BE2C (cell line): ENCODE measurements around the gene C6orf141.

Experiments
- DNase-seq: peaks from one replicate; pipeline ENCODE4 v3.0.0-alpha.2; 2020
- H3K27me3 ChIP-seq: fragments of 250-450 bp; sonication (Bioruptor Pico); 2 replicates; pipeline ENCODE4 v1.5.1; 2020; ENCODE audit warnings: mild to moderate bottlenecking
- H3K36me3 ChIP-seq: fragments of 250-450 bp; sonication (Bioruptor Pico); 2 replicates; pipeline ENCODE4 v1.5.1; 2020; ENCODE audit warnings: mild to moderate bottlenecking
- H3K4me1 ChIP-seq: fragments of 250-450 bp; sonication (Bioruptor Pico); 2 replicates; pipeline ENCODE4 v1.5.1; 2020
- H3K4me3 ChIP-seq: 2 replicates; pipeline ENCODE4 v1.5.1; 2011; ENCODE audit warnings: low read depth, low read length
- H3K9me3 ChIP-seq: fragments of 250-450 bp; sonication (Bioruptor Pico); 2 replicates; pipeline ENCODE4 v1.5.1; 2020
- CTCF ChIP-seq: IDR thresholded peaks from 2 replicates; pipeline ENCODE4 v1.5.1; 2012; ENCODE audit warnings: mild to moderate bottlenecking, low read depth, low read length

The C6orf141 gene

DNA sequence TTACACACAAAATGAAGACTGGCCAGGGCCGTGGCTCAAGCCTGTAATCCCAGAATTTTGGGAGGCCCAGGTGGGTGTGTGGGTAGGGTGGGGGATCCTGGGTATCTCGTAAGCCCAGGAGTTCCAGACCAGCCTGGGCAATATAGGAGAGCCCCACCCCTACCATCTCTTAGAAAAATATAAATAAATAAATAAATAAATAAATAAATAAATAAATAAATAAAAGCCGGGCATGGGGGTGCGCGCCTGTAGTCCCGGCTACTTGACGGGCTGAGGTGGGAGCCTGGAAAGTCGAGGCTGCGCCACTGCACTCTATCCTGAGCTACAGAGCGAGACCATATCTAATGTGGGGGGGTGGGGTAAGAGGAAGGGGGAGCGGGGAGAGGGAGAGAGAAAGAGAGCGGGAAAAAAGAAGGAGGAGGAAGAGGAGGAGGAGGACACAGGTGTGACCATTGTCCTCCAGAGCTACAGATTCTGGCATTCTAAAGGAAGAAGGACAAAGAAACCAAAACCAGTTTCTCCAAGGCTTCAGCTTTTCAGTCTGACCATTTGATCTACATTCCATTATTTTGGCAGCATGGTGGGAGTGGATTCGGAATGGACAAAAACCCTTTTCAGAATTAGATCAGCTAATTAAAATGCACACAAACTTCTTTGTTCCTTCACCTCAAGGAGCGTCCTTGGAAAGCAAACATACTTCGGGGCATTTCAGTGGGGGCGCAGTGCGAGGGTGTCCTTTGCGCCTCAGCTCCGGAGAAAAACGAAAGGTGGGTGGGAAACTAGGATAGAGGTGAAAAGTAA is 577 bp upstream of the C6orf141 start:
- no peak for DNase-seq
- Histone ChIP-seq H3K4me3 (peak overlapping the region; percentile 44), H3K36me3 (no peaks in the 10 kb centered on the region), H3K9me3 (no peaks in the 10 kb centered on the region; the same call in 1 of the 2 replicates), H3K27me3 (peaks cover 17% of the 10 kb centered on the region), H3K4me1 (peaks cover 3% of the 10 kb centered on the region; the same call in 1 of the 2 replicates)
- no peak for TF ChIP-seq CTCF

DNA sequence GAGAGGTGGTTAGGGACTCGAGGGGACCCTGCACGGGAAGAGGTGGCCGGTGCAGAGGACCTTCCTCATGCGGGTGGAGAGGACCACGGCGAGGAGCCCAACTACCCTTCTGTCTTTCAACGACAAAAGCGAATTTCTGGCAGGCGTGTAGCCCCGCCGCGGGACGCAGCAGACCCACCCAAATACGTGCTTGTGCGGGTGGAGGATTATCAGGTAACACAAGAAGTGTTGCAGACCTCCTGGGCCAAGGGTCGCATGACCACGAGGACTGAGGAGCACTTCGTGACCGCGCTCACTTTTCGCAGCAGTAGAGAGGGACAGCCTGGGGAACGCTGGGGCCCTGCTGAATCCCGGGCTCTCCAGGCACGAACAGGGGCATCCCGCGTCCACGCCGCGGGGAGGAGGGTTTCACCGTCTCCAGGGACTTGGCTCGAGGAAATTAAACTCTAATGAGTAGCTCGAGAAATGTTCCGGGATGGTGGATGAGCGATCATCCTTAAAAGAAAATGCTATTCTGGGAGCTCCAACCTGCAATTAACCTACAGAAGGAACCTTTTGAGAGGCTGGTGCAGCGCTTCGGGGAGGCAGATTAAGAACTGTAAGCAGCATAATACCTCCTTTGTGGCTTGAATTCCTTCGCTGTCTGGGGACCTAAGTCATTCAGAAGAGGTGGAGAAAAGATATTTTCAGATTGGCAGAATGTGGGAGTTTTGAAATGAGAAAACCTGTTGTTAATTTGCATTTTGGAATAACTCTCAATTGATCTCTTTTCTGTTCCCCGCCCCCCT is 804 bp downstream of the C6orf141 start:
- no peaks in the 10 kb centered on the region for H3K9me3 ChIP-seq
- no peak for DNase-seq
- TF ChIP-seq CTCF = no peak
- H3K36me3 ChIP-seq = no peaks in the 10 kb centered on the region
- H3K27me3 ChIP-seq = peaks cover 17% of the 10 kb centered on the region
- peak overlapping the region; percentile 44 for H3K4me3 ChIP-seq
- peaks cover 1% of the 10 kb centered on the region; the same call in 1 of the 2 replicates for H3K4me1 ChIP-seq

GRCh38 chr6:49551866-49552129 is 1.3 kb downstream of the C6orf141 start:
- H3K27me3 ChIP-seq = peaks cover 17% of the 10 kb centered on the region
- no peak for TF ChIP-seq CTCF

GRCh38 chr6:49552596-49552995 is 2.1 kb downstream of the C6orf141 start:
- no peaks in the 10 kb centered on the region for H3K9me3 ChIP-seq
- no peak for TF ChIP-seq CTCF
- no peak overlapping the region for H3K4me3 ChIP-seq
- H3K27me3 ChIP-seq = peaks cover 17% of the 10 kb centered on the region
- H3K4me1 ChIP-seq = no peaks in the 10 kb centered on the region
- no peaks in the 10 kb centered on the region for H3K36me3 ChIP-seq
- no peak for DNase-seq

More at GRCh38 chr6:49551866-49552129, 1.3 kb downstream of the C6orf141 start:
- Histone ChIP-seq H3K4me1 (no peaks in the 10 kb centered on the region), H3K9me3 (no peaks in the 10 kb centered on the region), H3K36me3 (no peaks in the 10 kb centered on the region), H3K4me3 (peak overlapping the region; percentile 44; the same call in 1 of the 2 replicates)
- no peak for DNase-seq

- H3K27me3 ChIP-seq = peaks cover 17% of the 10 kb centered on the region
- DNase-seq = no peak
- H3K9me3 ChIP-seq = no peaks in the 10 kb centered on the region
- TF ChIP-seq CTCF = no peak
- H3K4me3 ChIP-seq = no peak overlapping the region
- no peaks in the 10 kb centered on the region for H3K36me3 ChIP-seq
- H3K4me1 ChIP-seq = no peaks in the 10 kb centered on the region
Measured at GRCh38 chr6:49553384-49553783, 2.9 kb downstream of the C6orf141 start.

GRCh38 chr6:49555951-49556350 is 5.5 kb downstream of the C6orf141 start:
- DNase-seq = no peak
- no peaks in the 10 kb centered on the region for H3K9me3 ChIP-seq
- no peak for TF ChIP-seq CTCF
- H3K4me3 ChIP-seq = no peak overlapping the region
- no peaks in the 10 kb centered on the region for H3K36me3 ChIP-seq
- no peaks in the 10 kb centered on the region for H3K4me1 ChIP-seq
- H3K27me3 ChIP-seq = peaks cover 7% of the 10 kb centered on the region
